COLO668 (cell line): ENCODE data around the gene PCNX4.
"Not testable (repeated sequence)": the region's sequence is repeated elsewhere in the genome, so short reads cannot be mapped to it uniquely, and the experiment has no call there.

Source experiments
- DNase-seq: peaks from one replicate; lab custom pipeline; 2025; ENCODE audit not compliant: unreplicated experiment; lab: John Stamatoyannopoulos, UW

The PCNX4 gene

GRCh38 chr14:60091550-60092525, at the start of gene PCNX4:
Gene PCNX4 (plus strand): TSS chr14:60091923. CDS start chr14:60107639, 15,716 bp downstream.
- peak; percentile 100 for DNase-seq

- DNase-seq: not testable (repeated sequence)
These were observed 43.7 kb upstream of the PCNX4 start for GRCh38 chr14:60047976-60048375.

GRCh38 chr14:60051721-60052221, 40.0 kb upstream of the PCNX4 start:
- DNase-seq: no peak

- no peak for DNase-seq
These were observed 33.6 kb upstream of the PCNX4 start for GRCh38 chr14:60058087-60058486.

GRCh38 chr14:60061371-60061770, 30.4 kb upstream of the PCNX4 start:
- no peak for DNase-seq

- DNase-seq: no peak
These were observed 27.1 kb upstream of the PCNX4 start for GRCh38 chr14:60064491-60065072.

GRCh38 chr14:60067882-60068281, 23.8 kb upstream of the PCNX4 start:
- DNase-seq: no peak

- no peak for DNase-seq
These were observed 12.0 kb upstream of the PCNX4 start for GRCh38 chr14:60079723-60080122.

- DNase-seq: no peak
These were observed 6.6 kb upstream of the PCNX4 start for GRCh38 chr14:60085085-60085484.

GRCh38 chr14:60085693-60086092, 6.0 kb upstream of the PCNX4 start:
- DNase-seq: no peak

- no peak for DNase-seq
These were observed 4.1 kb upstream of the PCNX4 start for GRCh38 chr14:60087668-60088067.

- no peak for DNase-seq
These were observed 2.5 kb upstream of the PCNX4 start for GRCh38 chr14:60089221-60089620.

GRCh38 chr14:60090864-60091519, 731 bp upstream of the PCNX4 start:
- DNase-seq: peak; percentile 47

GRCh38 chr14:60092526-60092920, 800 bp downstream of the PCNX4 start:
- peak; percentile 26 for DNase-seq

- DNase-seq: no peak
These were observed 1.4 kb downstream of the PCNX4 start for GRCh38 chr14:60093080-60093479.

GRCh38 chr14:60093606-60094005, 1.9 kb downstream of the PCNX4 start:
- DNase-seq: no peak

- DNase-seq: no peak
These were observed 2.7 kb downstream of the PCNX4 start for GRCh38 chr14:60094306-60094897.

- no peak for DNase-seq
These were observed 3.5 kb downstream of the PCNX4 start for GRCh38 chr14:60095231-60095630.

GRCh38 chr14:60095781-60096450, 4.2 kb downstream of the PCNX4 start:
- DNase-seq: no peak

- DNase-seq: no peak
These were observed 6.3 kb downstream of the PCNX4 start for GRCh38 chr14:60097974-60098373.

GRCh38 chr14:60099855-60100254, 8.1 kb downstream of the PCNX4 start:
- not testable (repeated sequence) for DNase-seq
